Keratinocyte (primary cell): ENCODE results near the gene FANK1.

Experiments used
- CTCF ChIP-seq, 3 experiments: IDR thresholded peaks in 1 of 3; conservative IDR thresholded peaks in 1 of 3; optimal IDR thresholded peaks in 1 of 3; 2 replicates in 2 of 3; 3 replicates in 1 of 3; pipeline versions ENCODE3 to v1.5.1; 2011; ENCODE audit warnings: low read length in 3 of 3, mild to moderate bottlenecking in 3 of 3, moderate library complexity in 2 of 3, control low read depth in 1 of 3, inconsistent platforms in 1 of 3; ENCODE audit not compliant: insufficient read depth in 2 of 3; ENCODE audit errors: extremely low read depth in 1 of 3
- EZH2 ChIP-seq: IDR thresholded peaks from one replicate; pipeline ENCODE4 v1.6.1; 2012; ENCODE audit warnings: inconsistent platforms, mild to moderate bottlenecking, low read length, moderate library complexity

- TF ChIP-seq CTCF (optimal IDR thresholded peaks at IDR 0.05 in 1 of 3, IDR thresholded peaks at IDR 0.05 in 1 of 3, conservative IDR thresholded peaks at IDR 0.05 in 1 of 3; ENCODE audit: extremely low read depth in 1 of 3, insufficient read depth in 2 of 3, low read length in 3 of 3) (no peak), EZH2 (no peak)
Measured at GRCh38 chr10:125871338-125871737, 25.0 kb upstream of the FANK1 start.
